OCI-LY3 (cell line): Measurements from ENCODE around the gene RNF181.

Source experiments
- H2AFZ ChIP-seq: fragments of 200-600, 300-600 bp; shearing (Covaris generic); 2 replicates; pipeline ENCODE4 v1.6.0; 2014; ENCODE audit warnings: antibody characterized with exemption, low read depth, low read length
- H3K27ac ChIP-seq: fragments of 200-600, 300-600 bp; sonication (generic); 2 replicates; pipeline ENCODE4 v1.5.1; 2014; ENCODE audit warnings: mild to moderate bottlenecking, low read length, moderate library complexity, mixed read lengths
- H3K27me3 ChIP-seq: fragments of 200-600, 300-600 bp; sonication (generic); 2 replicates; pipeline ENCODE4 v1.6.1; 2014; ENCODE audit warnings: low read depth, low read length, mixed read lengths
- H3K36me3 ChIP-seq: fragments of 200-600, 300-600 bp; sonication (generic); replicated peaks from 2 replicates; pipeline ENCODE3; 2014; ENCODE audit warnings: low read depth, low read length, mixed read lengths
- H3K4me1 ChIP-seq: fragments of 300-600, 200-600 bp; sonication (generic); 2 replicates; pipeline ENCODE4 v1.6.1; 2014; ENCODE audit warnings: low read length, mixed read lengths
- H3K4me2 ChIP-seq: fragments of 200-600, 300-600 bp; sonication (generic); 2 replicates; pipeline ENCODE4 v1.6.1; 2014; ENCODE audit warnings: low read length, mixed read lengths
- H3K4me3 ChIP-seq: fragments of 300-600, 200-600 bp; sonication (generic); 2 replicates; pipeline ENCODE4 v1.5.1; 2014; ENCODE audit warnings: antibody characterized with exemption, mild to moderate bottlenecking, low read length, moderate library complexity
- H3K79me2 ChIP-seq: fragments of 300-600, 200-600 bp; shearing (Covaris generic); 2 replicates; pipeline ENCODE4 v1.6.1; 2014; ENCODE audit warnings: mild to moderate bottlenecking, low read length, mixed read lengths
- H3K9ac ChIP-seq: fragments of 300-600, 200-600 bp; shearing (Covaris generic); 2 replicates; pipeline ENCODE4 v1.6.0; 2014; ENCODE audit warnings: mild to moderate bottlenecking, low read length, moderate library complexity
- H3K9me3 ChIP-seq: fragments of 200-600, 300-600 bp; shearing (Covaris generic); 2 replicates; pipeline ENCODE4 v1.6.1; 2014; ENCODE audit warnings: low read length, mixed read lengths; ENCODE audit not compliant: insufficient read depth
- H4K20me1 ChIP-seq: fragments of 200-600, 300-600 bp; sonication (generic); 2 replicates; pipeline ENCODE4 v1.6.1; 2016; ENCODE audit warnings: low read length, mixed read lengths; ENCODE audit not compliant: insufficient read depth
- CTCF ChIP-seq: fragments of 200-600, 300-600 bp; sonication (generic); IDR thresholded peaks from 2 replicates; pipeline ENCODE4 v1.5.1; 2014; ENCODE audit warnings: antibody characterized with exemption, low read length, low read depth
- EZH2phosphoT487 ChIP-seq: fragments of 200-600 bp; shearing (Covaris generic); IDR thresholded peaks from 2 replicates; pipeline ENCODE4 v1.6.1; 2018; ENCODE audit warnings: antibody characterized with exemption, mixed run types, low read depth

RNF181 gene

GRCh38 chr2:85635636-85636035, 40.1 kb downstream of the RNF181 start:
- no peak for TF ChIP-seq CTCF
- no peak for TF ChIP-seq EZH2phosphoT487
- no peaks in the 10 kb centered on the region for H3K9me3 ChIP-seq
- no peak overlapping the region for H3K4me3 ChIP-seq
- H3K36me3 ChIP-seq: peaks cover 42% of the 10 kb centered on the region
- no peak overlapping the region for H2AFZ ChIP-seq
- no peaks in the 10 kb centered on the region for H3K27me3 ChIP-seq
- no peak overlapping the region for H3K4me2 ChIP-seq
- H3K4me1 ChIP-seq: 0 out of 2 replicates have a peak, but pooled peaks cover 3% of the 10 kb centered on the region
- H3K79me2 ChIP-seq: peaks cover 6% of the 10 kb centered on the region; the same call in 1 of the 2 replicates
- H4K20me1 ChIP-seq: no peaks in the 10 kb centered on the region
- no peak overlapping the region for H3K9ac ChIP-seq
- no peak overlapping the region for H3K27ac ChIP-seq

GRCh38 chr2:85642725-85643124, 47.2 kb downstream of the RNF181 start:
- TF ChIP-seq EZH2phosphoT487: no peak
- no peak for TF ChIP-seq CTCF
- Histone ChIP-seq H3K4me1 (peaks cover 42% of the 10 kb centered on the region), H3K36me3 (peaks cover 70% of the 10 kb centered on the region), H3K9me3 (no peaks in the 10 kb centered on the region), H4K20me1 (peaks cover 2% of the 10 kb centered on the region), H3K79me2 (no peaks in the 10 kb centered on the region), H3K4me2 (peak overlapping the region; percentile 13; the same call in 1 of the 2 replicates), H3K4me3 (no peak overlapping the region), H3K27ac (peak overlapping the region; percentile 23; the same call in 1 of the 2 replicates), H3K9ac (no peak overlapping the region), H2AFZ (no peak overlapping the region), H3K27me3 (no peaks in the 10 kb centered on the region)

- Histone ChIP-seq H3K4me3 (no peak overlapping the region), H3K27ac (0 out of 2 replicates have a peak overlapping the region, but pooled peaks have one; percentile 15), H2AFZ (no peak overlapping the region), H3K4me2 (peak overlapping the region; percentile 25), H3K27me3 (no peaks in the 10 kb centered on the region), H3K79me2 (no peaks in the 10 kb centered on the region), H3K36me3 (peaks cover 77% of the 10 kb centered on the region), H4K20me1 (peaks cover 11% of the 10 kb centered on the region), H3K9me3 (no peaks in the 10 kb centered on the region), H3K9ac (no peak overlapping the region; the same call in 1 of the 2 replicates), H3K4me1 (peaks cover 53% of the 10 kb centered on the region)
- TF ChIP-seq CTCF (no peak), EZH2phosphoT487 (no peak)
These were observed 49.4 kb downstream of the RNF181 start for GRCh38 chr2:85644909-85645308.

DNA sequence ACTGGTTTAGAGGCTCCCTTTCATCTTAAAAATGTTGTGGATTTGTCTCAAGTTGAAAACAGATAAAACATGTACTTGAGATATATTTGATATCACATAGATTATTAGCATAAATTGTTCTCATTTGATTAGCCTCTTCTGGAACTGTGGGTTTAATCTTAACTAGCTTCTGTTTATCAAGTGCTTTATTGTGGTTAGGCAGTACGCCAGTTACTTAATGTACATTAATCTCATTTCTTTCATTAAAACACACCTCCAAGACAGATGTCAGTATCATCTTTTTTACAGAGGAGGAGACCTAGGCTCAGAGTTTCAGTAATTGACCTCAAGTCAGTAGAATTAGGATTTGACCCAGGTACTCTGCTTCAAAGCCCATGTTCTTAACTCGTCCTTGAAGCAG, 50.6 kb downstream of the RNF181 start:
- TF ChIP-seq EZH2phosphoT487 (no peak), CTCF (no peak)

More for the DNA sequence above, 50.6 kb downstream of the RNF181 start:
- Histone ChIP-seq H3K4me2 (no peak overlapping the region), H3K9me3 (no peaks in the 10 kb centered on the region), H3K9ac (no peak overlapping the region), H3K27me3 (no peaks in the 10 kb centered on the region), H3K27ac (no peak overlapping the region), H2AFZ (no peak overlapping the region), H4K20me1 (peaks cover 11% of the 10 kb centered on the region), H3K4me3 (no peak overlapping the region), H3K36me3 (peaks cover 75% of the 10 kb centered on the region), H3K4me1 (peaks cover 53% of the 10 kb centered on the region), H3K79me2 (no peaks in the 10 kb centered on the region)
